ENCODE data around the gene CLPSL2. TPM values are rescaled to one million over a fixed set of nuclear protein-coding genes. Genes with fewer than 3 reads are reported as not detected.

CLPSL2 gene
- total and polyA plus RNA-seq, 10 of the 15 experiments (the other 5 are each of a cell fraction or from before 2014, with no cell fraction given): 0.32 to 1.3 TPM; not detected in 8

- TF ChIP-seq ZBTB4 (CRISPR knock-in tag; IDR thresholded peaks at IDR 0.05) (no peak), FOXM1 (IDR thresholded peaks at IDR 0.05; ENCODE audit: low read depth, low read length) (peak; percentile 63; the same call in 1 of the 2 replicates), MYB (IDR thresholded peaks at IDR 0.05; ENCODE audit: borderline replicate concordance, low read depth, low read length) (no peak; the same call in 1 of the 2 replicates), NR2C2 (IDR thresholded peaks at IDR 0.05; ENCODE audit: borderline replicate concordance, control insufficient read depth, insufficient read length, low read depth) (no peak), SREBF1 (IDR thresholded peaks at IDR 0.05; ENCODE audit: low read length) (no peak), ZBTB33 (IDR thresholded peaks at IDR 0.05) (no peak), ZNF274 (IDR thresholded peaks at IDR 0.05; ENCODE audit: insufficient read depth, insufficient read length) (no peak), NKRF (conservative IDR thresholded peaks at IDR 0.05) (peak; percentile 47), RAD51 (IDR thresholded peaks at IDR 0.05) (no peak), CEBPB (IDR thresholded peaks at IDR 0.05; ENCODE audit: borderline replicate concordance in 1 of 2, low read depth in 2 of 2, low read length in 2 of 2) (no peak), MEF2B (IDR thresholded peaks at IDR 0.05; ENCODE audit: partially characterized antibody, poor library complexity, severe bottlenecking) (peak; percentile 30), MTA3 (IDR thresholded peaks at IDR 0.05; ENCODE audit: borderline replicate concordance, low read length) (no peak), RFX5 (IDR thresholded peaks at IDR 0.05; ENCODE audit: low read depth, low read length) (no peak), POU2F2 (IDR thresholded peaks at IDR 0.05; ENCODE audit: borderline replicate concordance, low read depth, low read length) (peak; percentile 40; the same call in 2 of the 3 replicates), CREM (IDR thresholded peaks at IDR 0.05; ENCODE audit: low read depth) (no peak; the same call in 1 of the 2 replicates), NFYA (IDR thresholded peaks at IDR 0.05; ENCODE audit: borderline replicate concordance, low read depth, low read length) (no peak), NR2C1 (IDR thresholded peaks at IDR 0.05) (no peak), LARP7 (IDR thresholded peaks at IDR 0.05) (peak; percentile 53; the same call in 1 of the 2 replicates), SKIL (IDR thresholded peaks at IDR 0.05; ENCODE audit: low read depth, poor library complexity, severe bottlenecking) (no peak), STAT1 (conservative IDR thresholded peaks at IDR 0.05) (no peak), BACH1 (IDR thresholded peaks at IDR 0.05; ENCODE audit: borderline replicate concordance) (peak; percentile 74)
Measured at GRCh38 chr6:35731736-35732532, 44.5 kb upstream of the CLPSL2 start (continued).
